Measurements from ENCODE around the gene CGB8.

The CGB8 gene

GRCh38 chr19:49084206-49085019, 35.5 kb upstream of the CGB8 start:
- TF ChIP-seq CEBPB (IDR thresholded peaks at IDR 0.05) = no peak
- TF ChIP-seq EGR1 (IDR thresholded peaks at IDR 0.05) = no peak
- TF ChIP-seq TCF12 (IDR thresholded peaks at IDR 0.05; ENCODE audit: low read depth) = no peak
- no peak for TF ChIP-seq FOXM1 (IDR thresholded peaks at IDR 0.05; ENCODE audit: borderline replicate concordance, low read depth)
- TF ChIP-seq RAD21 (IDR thresholded peaks at IDR 0.05; ENCODE audit: low read depth) = no peak
- no peak for TF ChIP-seq REST (IDR thresholded peaks at IDR 0.05; ENCODE audit: low read depth)
- TF ChIP-seq TEAD4 (IDR thresholded peaks at IDR 0.05) = no peak
- no peak for TF ChIP-seq YY1 (IDR thresholded peaks at IDR 0.05; ENCODE audit: low read depth)
- TF ChIP-seq ZBTB7A (IDR thresholded peaks at IDR 0.05; ENCODE audit: low read depth) = no peak
- no peak for TF ChIP-seq EP300 (IDR thresholded peaks at IDR 0.05; ENCODE audit: borderline replicate concordance)
- TF ChIP-seq TAF1 (IDR thresholded peaks at IDR 0.05; ENCODE audit: low read depth) = no peak
- TF ChIP-seq CREB1 (IDR thresholded peaks at IDR 0.05; ENCODE audit: low read depth) = no peak
- TF ChIP-seq USF1 (IDR thresholded peaks at IDR 0.05) = no peak
- no peak for TF ChIP-seq MAX (IDR thresholded peaks at IDR 0.05)
- TF ChIP-seq NFIC (IDR thresholded peaks at IDR 0.05) = no peak

- no peak for TF ChIP-seq ZBTB7A (IDR thresholded peaks at IDR 0.05; ENCODE audit: low read depth)
- no peak for TF ChIP-seq USF1 (IDR thresholded peaks at IDR 0.05)
- TF ChIP-seq MAX (IDR thresholded peaks at IDR 0.05) = no peak
- TF ChIP-seq FOXM1 (IDR thresholded peaks at IDR 0.05; ENCODE audit: borderline replicate concordance, low read depth) = no peak
- no peak for TF ChIP-seq NFIC (IDR thresholded peaks at IDR 0.05)
- TF ChIP-seq YY1 (IDR thresholded peaks at IDR 0.05; ENCODE audit: low read depth) = no peak
- TF ChIP-seq EP300 (IDR thresholded peaks at IDR 0.05; ENCODE audit: borderline replicate concordance) = no peak
- TF ChIP-seq TEAD4 (IDR thresholded peaks at IDR 0.05) = no peak
- no peak for TF ChIP-seq CREB1 (IDR thresholded peaks at IDR 0.05; ENCODE audit: low read depth)
- TF ChIP-seq TAF1 (IDR thresholded peaks at IDR 0.05; ENCODE audit: low read depth) = no peak
- no peak for TF ChIP-seq TCF12 (IDR thresholded peaks at IDR 0.05; ENCODE audit: low read depth)
- no peak for TF ChIP-seq CEBPB (IDR thresholded peaks at IDR 0.05)
- no peak for TF ChIP-seq RAD21 (IDR thresholded peaks at IDR 0.05; ENCODE audit: low read depth)
- TF ChIP-seq REST (IDR thresholded peaks at IDR 0.05; ENCODE audit: low read depth) = no peak
Measured at GRCh38 chr19:49081273-49081672, 32.4 kb upstream of the CGB8 start.

- no peak for TF ChIP-seq TCF12 (IDR thresholded peaks at IDR 0.05; ENCODE audit: low read depth)
- no peak for TF ChIP-seq RAD21 (IDR thresholded peaks at IDR 0.05; ENCODE audit: low read depth)
- no peak for TF ChIP-seq NFIC (IDR thresholded peaks at IDR 0.05)
- TF ChIP-seq ZBTB7A (IDR thresholded peaks at IDR 0.05; ENCODE audit: low read depth) = no peak
- no peak for TF ChIP-seq YY1 (IDR thresholded peaks at IDR 0.05; ENCODE audit: low read depth)
- TF ChIP-seq TEAD4 (IDR thresholded peaks at IDR 0.05) = no peak
- no peak for TF ChIP-seq USF1 (IDR thresholded peaks at IDR 0.05)
- no peak for TF ChIP-seq TAF1 (IDR thresholded peaks at IDR 0.05; ENCODE audit: low read depth)
- no peak for TF ChIP-seq EGR1 (IDR thresholded peaks at IDR 0.05)
- TF ChIP-seq CEBPB (IDR thresholded peaks at IDR 0.05) = no peak
- no peak for TF ChIP-seq CREB1 (IDR thresholded peaks at IDR 0.05; ENCODE audit: low read depth)
- TF ChIP-seq MAX (IDR thresholded peaks at IDR 0.05) = no peak
- no peak for TF ChIP-seq REST (IDR thresholded peaks at IDR 0.05; ENCODE audit: low read depth)
- TF ChIP-seq EP300 (IDR thresholded peaks at IDR 0.05; ENCODE audit: borderline replicate concordance) = no peak
Measured at GRCh38 chr19:49080392-49080791, 31.5 kb upstream of the CGB8 start.

All from Ishikawa (cell line).